KOPT-K1 (cell line): Measurements from ENCODE around the gene E2F1.

Experiments used
- H3K27ac ChIP-seq: fragments of 200-600 bp; sonication (generic); 2 replicates; pipeline ENCODE4 v1.5.1; 2016; ENCODE audit warnings: antibody characterized with exemption, mild to moderate bottlenecking, low read depth, low read length; ENCODE audit not compliant: poor library complexity, severe bottlenecking
- H3K36me3 ChIP-seq: fragments of 200-600 bp; sonication (generic); 2 replicates; pipeline ENCODE4 v1.5.1; 2017; ENCODE audit warnings: antibody characterized with exemption, mild to moderate bottlenecking, low read length, moderate library complexity; ENCODE audit not compliant: insufficient read depth
- H3K9me3 ChIP-seq: fragments of 200-600 bp; sonication (generic); 2 replicates; pipeline ENCODE4 v1.5.1; 2017; ENCODE audit warnings: antibody characterized with exemption, low read length, mild to moderate bottlenecking; ENCODE audit not compliant: insufficient read depth, poor library complexity, severe bottlenecking

The E2F1 gene

GRCh38 chr20:33719989-33720709 lies 34.0 kb upstream of the E2F1 start, which contains the start of gene PXMP4:
Gene PXMP4, minus strand, starts transcription at chr20:33720310. Its CDS starts 103 bp downstream, at chr20:33720207.
- Histone ChIP-seq H3K9me3 (no peaks in the 10 kb centered on the region), H3K36me3 (no peaks in the 10 kb centered on the region; the same call in 1 of the 2 replicates), H3K27ac (peak within 1 kb of the TSS; percentile 78)

GRCh38 chr20:33719277-33719988 lies 33.2 kb upstream of the E2F1 start:
- H3K27ac ChIP-seq: peak overlapping the region; percentile 78
- peaks cover 4% of the 10 kb centered on the region for H3K36me3 ChIP-seq

GRCh38 chr20:33716498-33716897 lies 30.3 kb upstream of the E2F1 start:
- Histone ChIP-seq H3K27ac (no peak overlapping the region), H3K9me3 (no peaks in the 10 kb centered on the region), H3K36me3 (peaks cover 32% of the 10 kb centered on the region)

More at GRCh38 chr20:33719277-33719988, 33.2 kb upstream of the E2F1 start:
- H3K9me3 ChIP-seq: no peaks in the 10 kb centered on the region

- Histone ChIP-seq H3K27ac (no peak overlapping the region), H3K9me3 (no peaks in the 10 kb centered on the region), H3K36me3 (peaks cover 50% of the 10 kb centered on the region)
These were observed 27.7 kb upstream of the E2F1 start for GRCh38 chr20:33713865-33714367.

- H3K36me3 ChIP-seq: peaks cover 70% of the 10 kb centered on the region
- no peak overlapping the region for H3K27ac ChIP-seq
- no peaks in the 10 kb centered on the region for H3K9me3 ChIP-seq
These were observed 25.2 kb upstream of the E2F1 start for GRCh38 chr20:33711446-33711738.

- Histone ChIP-seq H3K9me3 (no peaks in the 10 kb centered on the region), H3K27ac (no peak overlapping the region), H3K36me3 (peaks cover 75% of the 10 kb centered on the region)
These were observed 24.7 kb upstream of the E2F1 start for GRCh38 chr20:33710681-33711445.

- no peak overlapping the region for H3K27ac ChIP-seq
- no peaks in the 10 kb centered on the region for H3K9me3 ChIP-seq
- H3K36me3 ChIP-seq: peaks cover 77% of the 10 kb centered on the region
These were observed 23.8 kb upstream of the E2F1 start for GRCh38 chr20:33709905-33710541.

GRCh38 chr20:33709398-33709797 lies 23.2 kb upstream of the E2F1 start:
- H3K27ac ChIP-seq: no peak overlapping the region
- peaks cover 76% of the 10 kb centered on the region for H3K36me3 ChIP-seq
- no peaks in the 10 kb centered on the region for H3K9me3 ChIP-seq

- no peaks in the 10 kb centered on the region for H3K9me3 ChIP-seq
- H3K36me3 ChIP-seq: peaks cover 62% of the 10 kb centered on the region
These were observed 21.5 kb upstream of the E2F1 start for GRCh38 chr20:33707668-33708067.

GRCh38 chr20:33704197-33704924 lies 18.2 kb upstream of the E2F1 start:
- Histone ChIP-seq H3K9me3 (peaks cover 13% of the 10 kb centered on the region), H3K36me3 (peaks cover 34% of the 10 kb centered on the region), H3K27ac (no peak overlapping the region)

More at GRCh38 chr20:33707668-33708067, 21.5 kb upstream of the E2F1 start:
- H3K27ac ChIP-seq: no peak overlapping the region

- no peak overlapping the region for H3K27ac ChIP-seq
- peaks cover 34% of the 10 kb centered on the region for H3K36me3 ChIP-seq
- peaks cover 13% of the 10 kb centered on the region for H3K9me3 ChIP-seq
These were observed 17.4 kb upstream of the E2F1 start for GRCh38 chr20:33703498-33704137.

- peaks cover 28% of the 10 kb centered on the region for H3K36me3 ChIP-seq
- H3K27ac ChIP-seq: no peak overlapping the region
- H3K9me3 ChIP-seq: peaks cover 13% of the 10 kb centered on the region
These were observed 16.7 kb upstream of the E2F1 start for GRCh38 chr20:33702861-33703260.

- peaks cover 13% of the 10 kb centered on the region for H3K9me3 ChIP-seq
- H3K36me3 ChIP-seq: peaks cover 18% of the 10 kb centered on the region
- H3K27ac ChIP-seq: no peak overlapping the region
These were observed 15.7 kb upstream of the E2F1 start for GRCh38 chr20:33701629-33702450.
